NB4 (cell line): ENCODE data around the gene VWC2.

Source experiments
- CTCF ChIP-seq: IDR thresholded peaks from one replicate; pipeline ENCODE4 v1.5.1; 2012; ENCODE audit warnings: low read depth, low read length
- MAX ChIP-seq: IDR thresholded peaks from 2 replicates; pipeline ENCODE4 v1.6.1; 2011; ENCODE audit warnings: low read depth, low read length
- MYC ChIP-seq: IDR thresholded peaks from 2 replicates; pipeline ENCODE4 v1.6.1; 2011; ENCODE audit warnings: low read depth, low read length
- POLR2A ChIP-seq: IDR thresholded peaks from 2 replicates; pipeline ENCODE4 v1.6.1; 2011; ENCODE audit warnings: mild to moderate bottlenecking; ENCODE audit not compliant: insufficient read length; ENCODE audit errors: extremely low read depth

- TF ChIP-seq CTCF (no peak), POLR2A (no peak), MYC (no peak), MAX (no peak)
Observed at GRCh38 chr7:49774459-49775064, 1.1 kb downstream of the VWC2 start.
